ENCODE measurements around the gene PARD6A.
A peak's percentile ranks its signal among the peaks of the same experiment; 100 is the strongest.

PARD6A gene

DNA sequence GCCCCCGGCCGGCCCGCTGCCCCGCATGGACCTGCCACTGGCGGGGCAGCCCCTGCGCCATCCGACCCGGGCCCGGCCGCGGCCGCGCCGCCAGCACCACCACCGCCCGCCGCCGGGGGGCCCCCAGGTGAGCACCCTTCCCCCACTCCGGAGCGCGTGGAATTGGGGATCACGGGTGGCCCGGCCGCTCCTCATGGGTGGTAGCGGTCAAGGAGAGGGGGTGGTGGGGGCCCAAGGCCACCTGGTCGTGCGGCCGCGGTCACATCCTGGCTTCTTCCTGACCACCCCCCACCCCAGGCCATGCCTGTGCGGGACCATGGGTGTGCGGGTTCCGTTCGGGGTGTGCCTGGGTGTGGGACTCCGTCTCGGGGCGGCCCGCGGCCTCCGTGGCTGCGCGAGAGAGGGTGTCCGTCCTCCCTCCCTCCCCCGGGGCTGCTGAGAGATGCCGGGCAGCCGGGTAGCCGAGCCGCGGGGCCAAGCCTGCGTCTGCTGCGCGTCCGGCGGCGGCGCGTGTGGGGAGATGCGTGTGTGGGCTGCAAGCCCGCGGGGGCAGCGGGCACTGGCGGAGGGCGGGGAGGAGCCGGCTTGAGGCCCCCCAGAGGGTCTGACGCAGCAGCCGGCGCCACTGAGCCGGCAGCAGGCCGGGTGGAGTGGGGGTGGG, 7.5 kb upstream of the PARD6A start:
- no peak overlapping the region for H3K27ac ChIP-seq (ENCODE audit: low read depth, low read length)
- no peaks in the 10 kb centered on the region for H3K9me3 ChIP-seq (ENCODE audit: control insufficient read depth in 5 of 5, low read length in 5 of 5)
- H3K9ac ChIP-seq (ENCODE audit: low read length in 5 of 5), result no peak overlapping the region
- H3K27me3 ChIP-seq (ENCODE audit: control insufficient read depth in 5 of 5, insufficient read depth in 4 of 5, low read length in 5 of 5), result peaks cover 36 to 63% (median 50%) of the 10 kb centered on the region in 5 donors
- H3K4me3 ChIP-seq (ENCODE audit: low read depth in 1 of 5, low read length in 5 of 5), result peak overlapping the region in 1 of 5 donors; percentile 38
- peaks cover 4 to 26% (median 18%) of the 10 kb centered on the region in 5 donors for H3K4me1 ChIP-seq (ENCODE audit: control insufficient read depth in 5 of 5, insufficient read depth in 5 of 5, low read length in 5 of 5)
- peaks cover 0 to 17% (median 12%) of the 10 kb centered on the region in 5 donors for H3K36me3 ChIP-seq (ENCODE audit: control insufficient read depth in 5 of 5, insufficient read depth in 5 of 5, low read length in 5 of 5)

DNA sequence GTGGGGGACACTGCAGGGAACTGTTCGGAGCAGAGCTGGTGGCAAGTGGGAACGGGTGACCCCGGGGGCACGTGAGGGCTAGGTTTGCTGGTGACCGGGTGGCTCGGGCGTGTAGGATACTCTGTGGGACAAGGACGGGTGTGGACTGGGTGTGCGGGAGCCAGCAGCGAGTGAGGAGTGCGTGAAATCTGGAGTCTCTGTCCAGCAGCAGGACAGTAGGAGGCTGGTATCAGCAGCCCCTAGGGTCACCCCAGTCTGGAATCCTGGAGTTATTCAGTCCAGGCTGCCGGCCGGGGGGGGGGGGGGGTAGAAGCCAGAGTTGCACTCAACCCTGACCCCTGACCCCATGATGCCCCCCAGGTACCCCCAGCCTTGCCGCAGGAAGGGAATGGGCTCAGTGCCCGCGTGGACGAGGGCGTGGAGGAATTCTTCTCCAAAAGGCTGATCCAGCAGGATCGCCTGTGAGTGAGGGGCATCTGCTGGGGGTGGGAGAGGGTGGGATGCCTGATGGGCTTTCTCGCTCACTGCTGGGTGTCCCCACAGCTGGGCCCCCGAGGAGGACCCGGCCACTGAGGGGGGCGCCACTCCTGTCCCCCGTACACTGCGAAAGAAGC, 6.9 kb upstream of the PARD6A start:
- Histone ChIP-seq H3K27ac (ENCODE audit: low read depth, low read length) (no peak overlapping the region), H3K27me3 (ENCODE audit: control insufficient read depth in 5 of 5, insufficient read depth in 4 of 5, low read length in 5 of 5) (peaks cover 29 to 57% (median 43%) of the 10 kb centered on the region in 5 donors)

GRCh38 chr16:67654403-67654911, 6.3 kb upstream of the PARD6A start:
- Histone ChIP-seq H3K27me3 (ENCODE audit: control insufficient read depth in 5 of 5, insufficient read depth in 4 of 5, low read length in 5 of 5) (peaks cover 28 to 51% (median 41%) of the 10 kb centered on the region in 5 donors), H3K4me3 (ENCODE audit: low read depth in 1 of 5, low read length in 5 of 5) (no peak overlapping the region), H3K27ac (ENCODE audit: low read depth, low read length) (no peak overlapping the region), H3K36me3 (ENCODE audit: control insufficient read depth in 5 of 5, insufficient read depth in 5 of 5, low read length in 5 of 5) (peaks cover 0 to 24% (median 14%) of the 10 kb centered on the region in 5 donors), H3K9me3 (ENCODE audit: control insufficient read depth in 5 of 5, low read length in 5 of 5) (no peaks in the 10 kb centered on the region), H3K9ac (ENCODE audit: low read length in 5 of 5) (no peak overlapping the region), H3K4me1 (ENCODE audit: control insufficient read depth in 5 of 5, insufficient read depth in 5 of 5, low read length in 5 of 5) (peaks cover 2 to 25% (median 23%) of the 10 kb centered on the region in 5 donors)

More for the DNA sequence above, 6.9 kb upstream of the PARD6A start:
- H3K9me3 ChIP-seq (ENCODE audit: control insufficient read depth in 5 of 5, low read length in 5 of 5), result no peaks in the 10 kb centered on the region
- peak overlapping the region in 1 of 5 donors; percentile 38 for H3K4me3 ChIP-seq (ENCODE audit: low read depth in 1 of 5, low read length in 5 of 5)
- H3K36me3 ChIP-seq (ENCODE audit: control insufficient read depth in 5 of 5, insufficient read depth in 5 of 5, low read length in 5 of 5), result peaks cover 0 to 23% (median 14%) of the 10 kb centered on the region in 5 donors
- H3K4me1 ChIP-seq (ENCODE audit: control insufficient read depth in 5 of 5, insufficient read depth in 5 of 5, low read length in 5 of 5), result peaks cover 4 to 23% (median 20%) of the 10 kb centered on the region in 5 donors
- H3K9ac ChIP-seq (ENCODE audit: low read length in 5 of 5), result no peak overlapping the region

DNA sequence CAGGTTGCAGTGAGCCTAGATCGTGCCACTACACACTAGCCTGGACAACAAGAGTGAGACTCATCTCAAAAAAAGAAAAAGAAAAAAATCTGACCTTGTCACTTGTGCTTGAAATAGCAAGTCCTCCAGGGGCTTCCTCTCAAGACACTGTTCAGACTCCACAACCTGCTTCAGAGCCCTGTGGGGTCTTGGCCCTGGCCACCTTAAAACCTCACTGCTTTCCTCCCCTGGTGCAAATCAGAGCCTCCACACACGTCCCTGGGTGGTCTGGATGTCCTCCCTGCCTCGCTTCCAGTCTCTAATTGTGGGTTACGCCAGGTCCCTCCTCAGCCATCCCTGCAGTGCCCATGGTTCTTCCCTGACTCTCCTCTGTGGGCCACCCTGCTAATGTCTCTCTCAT, 5.4 kb upstream of the PARD6A start:
- peaks cover 0 to 24% (median 14%) of the 10 kb centered on the region in 5 donors for H3K36me3 ChIP-seq (ENCODE audit: control insufficient read depth in 5 of 5, insufficient read depth in 5 of 5, low read length in 5 of 5)
- H3K4me3 ChIP-seq (ENCODE audit: low read depth in 1 of 5, low read length in 5 of 5), result no peak overlapping the region
- H3K9ac ChIP-seq (ENCODE audit: low read length in 5 of 5), result no peak overlapping the region
- H3K27ac ChIP-seq (ENCODE audit: low read depth, low read length), result no peak overlapping the region
- no peaks in the 10 kb centered on the region for H3K9me3 ChIP-seq (ENCODE audit: control insufficient read depth in 5 of 5, low read length in 5 of 5)
- H3K4me1 ChIP-seq (ENCODE audit: control insufficient read depth in 5 of 5, insufficient read depth in 5 of 5, low read length in 5 of 5), result peaks cover 0 to 25% (median 24%) of the 10 kb centered on the region in 5 donors
- peaks cover 28 to 44% (median 33%) of the 10 kb centered on the region in 5 donors for H3K27me3 ChIP-seq (ENCODE audit: control insufficient read depth in 5 of 5, insufficient read depth in 4 of 5, low read length in 5 of 5)

DNA sequence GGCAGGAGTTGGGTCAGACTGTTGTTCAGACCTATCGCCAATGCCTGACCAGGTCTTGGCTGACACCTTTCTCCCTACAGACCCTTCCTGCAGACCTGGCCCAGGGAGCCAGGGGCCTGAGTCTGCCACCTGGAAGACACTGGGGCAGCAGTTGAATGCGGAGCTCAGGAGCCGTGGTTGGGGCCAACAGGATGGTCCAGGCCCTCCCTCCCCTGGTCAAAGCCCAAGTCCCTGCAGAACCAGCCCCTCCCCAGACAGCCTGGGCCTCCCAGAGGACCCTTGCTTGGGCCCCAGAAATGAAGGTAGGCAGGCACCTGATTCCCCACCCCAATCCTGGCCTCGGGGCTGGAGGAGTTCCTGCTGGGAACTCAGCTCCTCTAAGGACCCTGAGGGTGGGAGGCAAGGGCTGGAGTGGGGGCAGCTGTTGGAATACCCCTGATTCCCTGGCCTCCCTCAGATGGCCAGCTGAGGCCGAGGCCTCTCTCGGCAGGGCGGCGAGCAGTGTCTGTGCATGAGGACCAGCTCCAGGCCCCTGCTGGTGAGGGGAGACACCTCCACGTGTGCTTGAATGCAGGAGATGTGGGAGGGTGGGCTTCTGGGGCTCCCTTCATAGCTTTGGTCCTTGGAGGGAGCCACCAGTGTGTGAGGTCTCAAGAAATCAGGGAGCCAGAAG, 4.3 kb upstream of the PARD6A start:
- H3K4me1 ChIP-seq (ENCODE audit: control insufficient read depth in 5 of 5, insufficient read depth in 5 of 5, low read length in 5 of 5), result peaks cover 0 to 36% (median 30%) of the 10 kb centered on the region in 5 donors
- no peaks in the 10 kb centered on the region for H3K9me3 ChIP-seq (ENCODE audit: control insufficient read depth in 5 of 5, low read length in 5 of 5)
- no peak overlapping the region for H3K27ac ChIP-seq (ENCODE audit: low read depth, low read length)
- H3K36me3 ChIP-seq (ENCODE audit: control insufficient read depth in 5 of 5, insufficient read depth in 5 of 5, low read length in 5 of 5), result peaks cover 0 to 24% (median 14%) of the 10 kb centered on the region in 5 donors
- no peak overlapping the region for H3K4me3 ChIP-seq (ENCODE audit: low read depth in 1 of 5, low read length in 5 of 5)
- no peak overlapping the region for H3K9ac ChIP-seq (ENCODE audit: low read length in 5 of 5)
- H3K27me3 ChIP-seq (ENCODE audit: control insufficient read depth in 5 of 5, insufficient read depth in 4 of 5, low read length in 5 of 5), result peaks cover 23 to 39% (median 25%) of the 10 kb centered on the region in 5 donors

- no peak overlapping the region for H3K27ac ChIP-seq (ENCODE audit: low read depth, low read length)
- H3K4me1 ChIP-seq (ENCODE audit: control insufficient read depth in 5 of 5, insufficient read depth in 5 of 5, low read length in 5 of 5), result peaks cover 0 to 38% (median 31%) of the 10 kb centered on the region in 5 donors
- H3K9me3 ChIP-seq (ENCODE audit: control insufficient read depth in 5 of 5, low read length in 5 of 5), result no peaks in the 10 kb centered on the region
- peaks cover 17 to 33% (median 19%) of the 10 kb centered on the region in 5 donors for H3K27me3 ChIP-seq (ENCODE audit: control insufficient read depth in 5 of 5, insufficient read depth in 4 of 5, low read length in 5 of 5)
- no peak overlapping the region for H3K9ac ChIP-seq (ENCODE audit: low read length in 5 of 5)
- no peak overlapping the region for H3K4me3 ChIP-seq (ENCODE audit: low read depth in 1 of 5, low read length in 5 of 5)
- peaks cover 0 to 24% (median 14%) of the 10 kb centered on the region in 5 donors for H3K36me3 ChIP-seq (ENCODE audit: control insufficient read depth in 5 of 5, insufficient read depth in 5 of 5, low read length in 5 of 5)
Measured at GRCh38 chr16:67657017-67657608, 3.6 kb upstream of the PARD6A start.

DNA sequence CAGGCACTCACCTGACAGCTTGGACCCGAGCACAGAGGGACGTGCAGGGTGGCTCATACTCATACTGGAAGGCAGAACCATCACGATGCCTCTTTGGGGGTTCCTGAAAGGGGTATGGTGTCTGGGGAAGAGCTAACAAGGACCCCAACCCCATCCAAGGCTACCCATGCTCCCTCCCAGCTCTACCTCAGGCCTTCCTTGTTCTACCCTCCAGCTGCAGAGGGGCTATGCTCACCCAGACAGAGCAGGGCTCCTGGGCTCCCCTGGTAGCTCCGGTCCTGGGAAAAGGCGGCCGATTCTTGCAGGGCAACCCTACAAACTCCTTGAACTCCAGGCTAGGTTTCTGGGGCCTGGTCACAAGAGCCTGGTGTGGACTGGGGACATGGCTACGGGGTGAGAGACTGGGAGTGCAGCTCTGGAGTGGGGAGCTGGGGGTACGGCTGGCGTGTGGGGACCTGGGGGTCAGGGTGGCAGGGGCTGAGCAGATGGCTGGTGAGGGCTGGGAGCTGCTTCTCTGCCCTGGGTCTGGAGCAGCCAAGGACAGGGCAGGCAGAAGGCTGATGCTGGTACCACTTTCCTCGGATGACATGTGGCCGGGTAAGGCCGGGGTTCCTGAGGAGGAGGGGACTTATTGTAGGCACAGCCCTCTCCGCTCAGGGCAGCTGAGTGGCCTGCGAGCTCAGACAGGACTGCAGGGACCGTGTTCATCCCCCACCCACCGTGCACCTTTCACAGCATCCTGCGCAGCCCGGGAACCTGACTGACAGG, 2.8 kb upstream of the PARD6A start:
- peaks cover 0 to 30% (median 19%) of the 10 kb centered on the region in 5 donors for H3K36me3 ChIP-seq (ENCODE audit: control insufficient read depth in 5 of 5, insufficient read depth in 5 of 5, low read length in 5 of 5)
- no peak overlapping the region for H3K9ac ChIP-seq (ENCODE audit: low read length in 5 of 5)
- no peaks in the 10 kb centered on the region for H3K9me3 ChIP-seq (ENCODE audit: control insufficient read depth in 5 of 5, low read length in 5 of 5)
- H3K27me3 ChIP-seq (ENCODE audit: control insufficient read depth in 5 of 5, insufficient read depth in 4 of 5, low read length in 5 of 5), result peaks cover 13 to 29% (median 17%) of the 10 kb centered on the region in 5 donors
- H3K4me3 ChIP-seq (ENCODE audit: low read depth in 1 of 5, low read length in 5 of 5), result no peak overlapping the region
- H3K27ac ChIP-seq (ENCODE audit: low read depth, low read length), result no peak overlapping the region
- peaks cover 0 to 35% (median 31%) of the 10 kb centered on the region in 5 donors for H3K4me1 ChIP-seq (ENCODE audit: control insufficient read depth in 5 of 5, insufficient read depth in 5 of 5, low read length in 5 of 5)

DNA sequence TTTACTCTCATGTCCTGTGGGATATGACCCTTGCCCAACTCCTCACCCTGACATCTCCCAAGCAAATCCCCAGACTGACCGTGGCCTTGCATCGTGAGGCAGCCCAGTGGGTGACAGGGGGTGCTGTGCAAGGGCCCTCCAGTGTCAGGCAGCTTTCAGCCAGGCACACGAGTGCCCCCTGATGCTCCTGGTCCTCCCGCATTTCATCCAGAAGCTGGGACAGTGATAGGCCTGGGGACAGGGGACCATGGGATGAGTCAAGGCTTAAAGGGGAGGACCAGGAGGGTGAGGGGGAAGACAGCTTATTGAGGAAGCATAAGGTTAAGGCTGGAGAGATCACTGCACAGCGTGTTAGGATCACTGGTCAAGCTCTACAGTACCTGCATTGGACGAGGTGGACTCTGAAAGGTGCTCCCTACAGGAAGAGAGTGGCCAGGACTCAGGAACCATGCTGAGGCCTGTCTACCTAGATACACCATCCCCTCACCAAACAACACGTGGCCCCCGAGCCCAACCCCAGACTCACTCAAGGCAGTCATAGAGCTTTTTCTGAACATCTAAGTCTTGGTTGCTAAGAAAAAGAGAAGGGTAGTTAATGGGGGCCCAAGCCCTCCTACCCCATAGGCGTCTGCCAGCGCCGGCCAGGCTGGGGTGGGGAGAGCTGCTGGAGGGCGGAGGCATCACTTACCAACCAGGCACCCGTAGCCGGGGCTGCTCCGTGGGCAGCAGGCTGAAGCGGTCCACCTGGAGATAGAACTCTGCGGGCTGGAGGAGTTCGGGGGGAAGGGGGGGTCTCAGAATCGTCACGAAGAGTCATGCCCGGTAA, 1.7 kb upstream of the PARD6A start:
- Histone ChIP-seq H3K9ac (ENCODE audit: low read length in 5 of 5) (peak overlapping the region in 4 of 5 donors; percentile 61 to 88 (median 78)), H3K27ac (ENCODE audit: low read depth, low read length) (no peak overlapping the region), H3K4me3 (ENCODE audit: low read depth in 1 of 5, low read length in 5 of 5) (peak overlapping the region; percentile 33 to 97 (median 93))

More for the DNA sequence above, 1.7 kb upstream of the PARD6A start:
- peaks cover 0 to 40% (median 21%) of the 10 kb centered on the region in 5 donors for H3K36me3 ChIP-seq (ENCODE audit: control insufficient read depth in 5 of 5, insufficient read depth in 5 of 5, low read length in 5 of 5)
- no peaks in the 10 kb centered on the region for H3K9me3 ChIP-seq (ENCODE audit: control insufficient read depth in 5 of 5, low read length in 5 of 5)
- H3K4me1 ChIP-seq (ENCODE audit: control insufficient read depth in 5 of 5, insufficient read depth in 5 of 5, low read length in 5 of 5), result peaks cover 0 to 29% (median 24%) of the 10 kb centered on the region in 5 donors
- H3K27me3 ChIP-seq (ENCODE audit: control insufficient read depth in 5 of 5, insufficient read depth in 4 of 5, low read length in 5 of 5), result peaks cover 9 to 20% (median 15%) of the 10 kb centered on the region in 5 donors
